GM20000 (cell line): ENCODE data around the gene DUS4L.

ENCODE experiments used
- DNase-seq: peaks from one replicate; pipeline ENCODE4 v3.0.0; 2012; ENCODE audit warnings: low spot score
- TF ChIP-seq, protein P1 (sequence below): IDR thresholded peaks from 2 replicates; pipeline ENCODE4 v1.5.1; 2012; ENCODE audit warnings: mild to moderate bottlenecking, control low read depth; ENCODE audit errors: extremely low read depth, missing control alignments

The DUS4L gene

DNA sequence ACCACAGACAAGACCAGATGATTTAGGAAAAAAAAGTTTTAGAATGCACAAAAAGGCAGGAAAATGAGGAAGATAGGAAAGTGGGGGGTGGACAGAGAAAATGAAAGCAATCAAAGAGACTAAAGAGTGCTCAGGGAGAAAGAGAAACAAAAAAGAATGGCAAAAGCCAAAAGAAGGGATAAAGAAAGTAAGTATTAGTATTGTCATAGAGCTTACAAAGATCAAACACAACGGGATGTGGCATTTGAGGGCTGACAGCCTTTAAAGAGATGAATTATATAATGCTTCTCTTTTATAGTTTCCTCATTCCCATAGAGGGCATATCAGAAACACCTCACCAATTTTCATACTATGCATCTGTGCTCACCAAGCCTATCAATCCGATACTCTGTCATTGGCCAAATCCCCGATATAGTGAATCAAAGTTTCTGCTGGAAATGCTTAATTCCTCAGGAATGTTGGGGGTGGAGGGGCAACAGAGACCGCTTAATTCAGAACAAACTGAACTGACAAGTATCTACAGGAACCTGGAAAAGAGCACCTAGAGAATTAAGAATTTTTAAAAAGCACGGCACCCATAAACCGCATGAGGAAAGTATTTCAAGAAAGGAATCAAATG, 2.8 kb upstream of the DUS4L start:
- DNase-seq = no peak
- TF ChIP-seq, protein P1, sequence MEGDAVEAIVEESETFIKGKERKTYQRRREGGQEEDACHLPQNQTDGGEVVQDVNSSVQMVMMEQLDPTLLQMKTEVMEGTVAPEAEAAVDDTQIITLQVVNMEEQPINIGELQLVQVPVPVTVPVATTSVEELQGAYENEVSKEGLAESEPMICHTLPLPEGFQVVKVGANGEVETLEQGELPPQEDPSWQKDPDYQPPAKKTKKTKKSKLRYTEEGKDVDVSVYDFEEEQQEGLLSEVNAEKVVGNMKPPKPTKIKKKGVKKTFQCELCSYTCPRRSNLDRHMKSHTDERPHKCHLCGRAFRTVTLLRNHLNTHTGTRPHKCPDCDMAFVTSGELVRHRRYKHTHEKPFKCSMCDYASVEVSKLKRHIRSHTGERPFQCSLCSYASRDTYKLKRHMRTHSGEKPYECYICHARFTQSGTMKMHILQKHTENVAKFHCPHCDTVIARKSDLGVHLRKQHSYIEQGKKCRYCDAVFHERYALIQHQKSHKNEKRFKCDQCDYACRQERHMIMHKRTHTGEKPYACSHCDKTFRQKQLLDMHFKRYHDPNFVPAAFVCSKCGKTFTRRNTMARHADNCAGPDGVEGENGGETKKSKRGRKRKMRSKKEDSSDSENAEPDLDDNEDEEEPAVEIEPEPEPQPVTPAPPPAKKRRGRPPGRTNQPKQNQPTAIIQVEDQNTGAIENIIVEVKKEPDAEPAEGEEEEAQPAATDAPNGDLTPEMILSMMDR = no peak

DNA sequence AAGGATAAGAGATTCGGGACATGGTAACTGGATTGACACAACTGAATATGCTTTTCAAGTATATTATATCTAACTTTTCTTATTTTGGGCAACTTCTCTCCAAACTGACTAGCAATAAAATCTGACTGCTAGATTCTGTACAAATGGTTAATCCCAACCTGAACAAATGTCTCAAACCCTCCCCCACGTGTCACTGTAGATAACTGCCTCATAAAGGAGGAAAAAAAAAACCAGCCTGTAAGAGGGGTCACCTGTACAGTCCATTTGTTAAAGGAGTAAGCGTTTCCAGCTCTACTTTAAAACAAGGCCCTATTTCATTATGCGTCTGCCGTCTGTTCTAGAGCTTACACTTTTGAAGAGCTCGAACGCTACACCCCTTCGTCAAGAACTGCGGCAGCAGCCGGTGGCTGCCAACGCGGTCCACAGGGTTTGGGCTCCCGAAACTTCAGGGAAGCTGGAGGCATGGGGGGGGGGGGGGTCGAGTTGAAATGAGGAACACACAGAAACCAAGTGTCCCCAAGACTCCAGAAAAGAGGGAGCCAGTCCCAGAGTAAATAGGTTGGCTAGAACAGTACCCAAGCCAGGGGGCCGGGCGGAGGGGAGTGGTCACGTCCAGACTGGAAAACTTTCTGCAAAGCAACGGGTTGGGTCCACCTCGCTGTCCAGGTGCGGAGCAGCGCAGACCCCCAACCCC, 543 bp upstream of the DUS4L start:
- no peak for DNase-seq
- TF ChIP-seq, protein P1 = no peak

GRCh38 chr7:107564553-107565298, 955 bp downstream of the DUS4L start:
- TF ChIP-seq, protein P1 = no peak
- no peak for DNase-seq

- DNase-seq = no peak
- TF ChIP-seq, protein P1 = no peak
These were observed 6.5 kb downstream of the DUS4L start for GRCh38 chr7:107570298-107570697.

GRCh38 chr7:107573537-107573936, 9.8 kb downstream of the DUS4L start:
- no peak for DNase-seq
- TF ChIP-seq, protein P1 = no peak

- TF ChIP-seq, protein P1 = no peak
- no peak for DNase-seq
These were observed 15.7 kb downstream of the DUS4L start for GRCh38 chr7:107579554-107579884.

GRCh38 chr7:107579885-107580715, 16.3 kb downstream of the DUS4L start, which contains the start of gene BCAP29:
Gene BCAP29, plus strand, starts transcription at chr7:107580246. Its CDS starts 527 bp downstream, at chr7:107580773.
- DNase-seq = peak; percentile 89
- TF ChIP-seq, protein P1 = no peak
